HG02973 (cell line): ENCODE data around the gene HABP2.

Experiments
- ATAC-seq: cut with Tn5 transposase; IDR thresholded peaks from one replicate; pipeline ENCODE4 v1.9.1; 2021; ENCODE audit warnings: moderate library complexity; ENCODE audit not compliant: unreplicated experiment

The HABP2 gene

DNA sequence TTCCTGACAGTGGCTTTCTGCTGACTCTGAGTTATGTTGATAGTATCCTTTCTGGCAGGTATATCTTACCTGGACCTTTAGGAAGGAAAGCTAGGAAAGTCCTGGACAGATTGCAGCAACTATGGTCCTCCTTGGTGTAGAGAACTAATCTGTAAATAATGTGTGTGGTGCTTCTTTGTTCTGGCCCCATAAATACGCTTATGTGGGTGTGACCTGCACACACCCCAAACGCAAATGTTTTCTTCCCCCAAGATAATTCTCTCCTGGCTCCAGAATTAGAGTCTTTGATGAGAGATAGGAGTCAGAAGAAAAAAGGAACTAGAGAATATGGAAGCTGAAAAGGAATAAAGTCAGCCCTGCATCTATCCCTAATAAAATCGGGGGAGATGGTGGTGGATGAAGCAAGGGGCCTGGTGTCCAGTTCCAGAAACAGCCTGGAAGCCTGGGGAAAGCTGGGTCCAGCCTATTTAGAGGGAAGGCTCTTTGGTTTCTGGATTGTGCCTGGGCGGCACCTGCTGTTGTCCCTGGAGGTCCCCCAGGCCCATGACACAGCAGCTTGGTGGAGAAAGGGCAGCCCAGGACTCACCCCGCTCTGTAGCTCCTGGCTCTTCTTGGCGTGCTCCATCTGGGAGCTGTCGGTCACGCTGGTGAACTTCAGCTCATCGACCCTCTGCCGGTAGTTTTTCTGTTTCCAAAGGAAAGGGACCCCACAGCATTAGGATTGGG lies 72.8 kb downstream of the HABP2 start:
- no peak for ATAC-seq

DNA sequence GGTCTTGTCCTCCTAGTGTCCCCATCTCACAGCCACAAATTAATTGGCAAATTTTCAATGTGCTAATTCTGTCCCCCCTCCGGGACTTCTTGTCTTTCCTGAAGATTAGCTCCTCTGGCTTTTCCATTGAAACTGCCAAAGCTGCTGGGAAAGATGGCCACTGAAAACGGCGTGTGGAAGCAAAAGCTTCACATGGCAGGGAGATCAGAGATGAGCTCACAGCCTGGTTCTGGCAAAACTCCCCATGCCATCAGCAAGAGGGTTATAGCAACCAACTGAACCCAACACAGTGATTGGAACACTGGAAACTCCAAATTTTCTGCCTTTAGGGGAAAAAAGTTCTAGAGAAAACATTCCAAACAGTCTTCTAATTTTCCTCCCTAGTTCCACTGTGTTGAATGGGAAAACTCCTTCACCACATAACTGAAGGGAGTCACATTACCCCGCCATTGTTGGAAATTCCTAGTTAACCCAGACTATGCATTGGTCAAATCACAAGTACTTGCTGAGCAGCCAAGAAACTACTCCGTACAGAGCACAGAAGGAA lies 74.0 kb downstream of the HABP2 start:
- ATAC-seq = no peak

- ATAC-seq = no peak
Measured at GRCh38 chr10:113627836-113628235, 75.0 kb downstream of the HABP2 start.

DNA sequence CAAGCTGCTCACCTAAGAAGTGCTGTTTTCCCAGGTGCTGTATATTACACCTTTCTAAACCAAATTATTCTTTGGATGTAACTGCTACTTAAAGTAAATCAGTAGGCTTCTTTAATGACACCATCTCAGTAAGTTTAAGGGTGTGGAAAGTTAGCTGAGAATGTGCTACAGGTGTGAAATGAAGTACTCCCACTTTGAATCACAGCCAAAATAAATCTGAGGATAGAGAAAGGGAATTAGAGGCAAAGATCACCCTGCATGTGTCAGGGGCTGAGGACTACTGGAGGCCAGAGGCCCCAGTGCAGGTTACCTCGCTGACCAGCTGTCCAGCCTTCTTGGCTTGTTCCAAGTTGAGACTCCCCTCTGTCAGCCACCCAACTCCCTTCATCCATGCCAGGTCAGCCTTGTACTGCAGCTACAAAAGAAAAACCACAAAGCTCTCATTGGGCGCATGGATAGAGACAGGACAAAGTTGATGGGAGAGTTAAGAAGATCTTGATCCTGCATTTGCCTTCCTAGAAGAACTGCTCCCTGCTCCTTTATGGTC lies 75.8 kb downstream of the HABP2 start:
- ATAC-seq = no peak

DNA sequence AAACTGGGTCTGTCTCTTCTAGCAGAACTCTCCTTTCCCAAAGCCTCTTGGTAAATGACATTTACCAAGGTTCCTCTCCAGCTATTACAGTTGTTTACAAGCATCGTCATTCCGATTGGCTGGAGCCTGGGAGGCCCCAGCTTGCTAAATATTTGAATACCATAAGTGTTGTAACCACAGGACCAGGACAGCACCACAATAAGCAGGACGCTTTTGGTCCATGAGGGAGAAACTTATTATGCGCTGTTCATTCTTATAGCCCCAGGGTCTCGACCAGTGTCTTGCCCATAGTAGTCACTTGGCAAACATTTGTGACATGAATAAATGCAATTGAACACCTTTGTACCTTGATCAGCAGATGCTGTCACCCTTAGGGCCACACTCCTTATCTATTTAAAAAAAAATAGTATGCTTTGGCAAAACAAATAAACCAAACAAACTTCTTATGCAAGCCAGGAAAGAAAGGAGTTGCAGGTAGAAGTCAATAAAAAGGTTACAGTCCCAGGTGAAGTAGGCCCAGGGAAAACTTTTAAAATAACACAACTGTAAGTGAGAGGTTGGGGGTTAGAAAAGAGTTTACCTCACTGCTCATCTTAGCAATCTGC lies 78.2 kb downstream of the HABP2 start:
- ATAC-seq = no peak

GRCh38 chr10:113631684-113632367 lies 79.0 kb downstream of the HABP2 start:
- ATAC-seq = no peak
